ENCODE measurements around the gene PGLYRP2.
"Not testable (repeated sequence)": the region's sequence is repeated elsewhere in the genome, so short reads cannot be mapped to it uniquely, and the experiment has no call there.

The PGLYRP2 gene

DNA sequence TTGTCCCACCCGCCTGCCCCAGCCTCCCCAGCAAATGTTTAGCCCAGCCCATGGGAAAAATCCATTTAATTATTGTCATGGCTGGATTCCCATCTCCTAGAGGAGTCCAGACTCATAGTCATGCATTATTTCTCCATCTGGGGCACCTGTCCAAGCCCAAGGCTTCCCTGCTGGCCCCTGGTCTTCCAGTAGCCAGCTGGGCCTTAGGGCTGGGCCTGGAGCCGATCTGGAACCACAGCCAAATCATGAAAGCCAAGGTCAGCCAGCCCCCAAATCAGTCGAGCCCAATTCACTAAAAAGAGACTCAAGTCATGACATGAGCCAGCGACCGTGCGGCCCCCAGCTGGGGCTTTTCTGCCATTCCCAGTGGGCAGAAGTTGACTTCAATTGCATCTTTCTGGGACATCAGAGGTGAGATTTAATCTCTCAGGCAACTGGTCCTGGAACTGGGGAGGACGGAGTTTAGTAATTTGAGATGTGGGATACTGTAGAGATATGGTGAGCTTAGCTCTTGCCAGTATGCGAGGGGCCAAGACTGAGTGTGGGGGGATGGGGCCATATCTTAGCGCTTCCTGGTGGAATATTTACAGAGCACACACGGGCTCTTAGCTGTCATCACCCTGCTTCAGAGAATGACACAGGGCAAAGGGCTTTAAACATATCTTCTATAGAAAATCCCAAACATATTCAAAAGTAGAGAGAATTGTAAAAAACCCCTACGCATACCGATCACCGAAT lies 9.4 kb upstream of the PGLYRP2 start:
- no peak overlapping the region for H3K4me3 ChIP-seq (ENCODE audit: low read depth, low read length)
- DNase-seq (ENCODE audit: low read depth), result no peak
- TF ChIP-seq, protein P1, sequence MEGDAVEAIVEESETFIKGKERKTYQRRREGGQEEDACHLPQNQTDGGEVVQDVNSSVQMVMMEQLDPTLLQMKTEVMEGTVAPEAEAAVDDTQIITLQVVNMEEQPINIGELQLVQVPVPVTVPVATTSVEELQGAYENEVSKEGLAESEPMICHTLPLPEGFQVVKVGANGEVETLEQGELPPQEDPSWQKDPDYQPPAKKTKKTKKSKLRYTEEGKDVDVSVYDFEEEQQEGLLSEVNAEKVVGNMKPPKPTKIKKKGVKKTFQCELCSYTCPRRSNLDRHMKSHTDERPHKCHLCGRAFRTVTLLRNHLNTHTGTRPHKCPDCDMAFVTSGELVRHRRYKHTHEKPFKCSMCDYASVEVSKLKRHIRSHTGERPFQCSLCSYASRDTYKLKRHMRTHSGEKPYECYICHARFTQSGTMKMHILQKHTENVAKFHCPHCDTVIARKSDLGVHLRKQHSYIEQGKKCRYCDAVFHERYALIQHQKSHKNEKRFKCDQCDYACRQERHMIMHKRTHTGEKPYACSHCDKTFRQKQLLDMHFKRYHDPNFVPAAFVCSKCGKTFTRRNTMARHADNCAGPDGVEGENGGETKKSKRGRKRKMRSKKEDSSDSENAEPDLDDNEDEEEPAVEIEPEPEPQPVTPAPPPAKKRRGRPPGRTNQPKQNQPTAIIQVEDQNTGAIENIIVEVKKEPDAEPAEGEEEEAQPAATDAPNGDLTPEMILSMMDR (IDR thresholded peaks at IDR 0.05; ENCODE audit: insufficient read depth, low read depth, low read length, missing control alignments), result no peak

DNA sequence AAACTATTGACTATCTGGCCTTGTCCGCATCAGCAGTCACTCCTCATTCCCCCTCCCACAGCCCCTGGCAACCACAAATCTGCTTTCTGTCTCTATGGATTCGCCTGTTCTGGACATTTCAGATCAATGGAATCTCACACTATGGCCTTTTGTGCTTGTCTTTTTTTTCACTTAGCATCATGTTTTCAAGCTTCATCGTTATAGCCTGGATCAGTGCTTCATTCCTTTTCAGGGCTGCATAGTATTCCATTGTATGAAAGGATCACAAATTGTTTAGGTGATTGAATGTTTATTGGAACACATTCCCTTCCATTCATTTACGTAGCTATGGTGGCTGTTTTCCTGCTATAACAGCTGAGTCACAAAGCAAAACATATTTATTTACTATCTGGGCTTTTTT lies 7.7 kb upstream of the PGLYRP2 start:
- DNase-seq (ENCODE audit: low read depth), result no peak
- TF ChIP-seq, protein P1 (IDR thresholded peaks at IDR 0.05; ENCODE audit: insufficient read depth, low read depth, low read length, missing control alignments), result no peak
- no peak overlapping the region for H3K4me3 ChIP-seq (ENCODE audit: low read depth, low read length)

DNA sequence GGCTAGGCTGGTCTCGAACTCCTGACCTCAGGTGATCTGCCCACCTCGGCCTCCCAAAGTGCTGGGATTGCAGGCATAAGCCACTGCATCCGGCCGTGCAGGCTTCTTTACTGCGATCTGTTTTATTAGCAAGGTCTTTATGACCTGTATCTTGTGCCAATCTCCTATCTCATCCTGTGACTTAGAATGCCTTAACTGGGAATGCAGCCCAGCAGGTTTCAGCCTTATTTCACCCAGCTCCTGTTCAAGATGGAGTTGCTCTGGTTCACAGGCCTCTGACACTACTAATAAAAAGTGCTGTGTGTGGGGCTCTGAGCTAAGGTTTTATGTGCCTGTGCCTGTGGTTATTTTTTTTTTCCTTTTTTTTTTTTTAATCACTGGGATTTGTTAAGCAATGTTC lies 6.5 kb upstream of the PGLYRP2 start:
- DNase-seq (ENCODE audit: low read depth); H3K4me3 ChIP-seq (ENCODE audit: low read depth, low read length): not testable (repeated sequence)

DNA sequence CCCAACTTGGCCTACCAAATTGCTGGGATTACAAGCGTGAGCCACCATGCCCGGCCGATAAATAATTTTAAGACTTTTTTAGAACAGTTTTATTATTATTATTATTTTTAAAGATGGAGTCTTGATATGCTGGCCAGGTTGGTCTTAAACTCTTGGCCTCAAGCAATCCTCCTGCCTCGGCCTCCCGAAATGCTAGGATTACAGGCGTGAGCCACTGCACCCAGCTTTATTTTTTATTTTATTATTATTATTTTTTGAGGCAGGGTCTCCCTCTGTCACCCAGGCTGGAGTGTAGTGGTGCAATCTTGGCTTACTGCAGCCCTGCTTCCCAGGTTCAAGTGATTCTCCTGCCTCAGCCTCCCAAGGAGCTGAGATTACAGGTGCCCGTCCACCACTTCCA lies 1.7 kb upstream of the PGLYRP2 start:
- not testable (repeated sequence) for DNase-seq (ENCODE audit: low read depth); H3K4me3 ChIP-seq (ENCODE audit: low read depth, low read length)

- H3K4me3 ChIP-seq (ENCODE audit: low read depth, low read length), result no peak overlapping the region
- TF ChIP-seq, protein P1 (IDR thresholded peaks at IDR 0.05; ENCODE audit: insufficient read depth, low read depth, low read length, missing control alignments), result no peak
- DNase-seq (ENCODE audit: low read depth), result no peak
Observed at GRCh38 chr19:15476325-15476724, 3.0 kb downstream of the PGLYRP2 start.

- H3K4me3 ChIP-seq (ENCODE audit: low read depth, low read length), result no peak overlapping the region
- TF ChIP-seq, protein P1 (IDR thresholded peaks at IDR 0.05; ENCODE audit: insufficient read depth, low read depth, low read length, missing control alignments), result no peak
- DNase-seq (ENCODE audit: low read depth), result no peak
Observed at GRCh38 chr19:15475611-15476010, 3.7 kb downstream of the PGLYRP2 start.

DNA sequence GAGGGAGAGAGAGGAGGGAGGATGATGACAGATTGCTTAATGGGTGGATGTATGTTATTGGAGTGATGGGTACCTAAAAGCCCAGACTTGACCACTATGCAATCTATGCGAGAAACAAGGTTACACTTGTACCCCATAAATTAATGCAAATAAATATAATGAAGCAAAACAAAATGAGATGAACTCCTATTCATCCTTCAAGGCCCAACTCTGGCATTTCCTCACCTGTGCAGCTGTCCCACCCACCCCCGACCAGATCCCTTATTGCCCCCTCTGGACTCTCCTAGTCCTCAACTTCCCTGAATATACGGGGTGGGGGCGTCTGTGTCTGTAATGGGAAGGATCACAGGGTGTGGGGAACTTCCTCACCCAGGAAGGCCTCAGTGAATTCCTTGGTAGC lies 4.1 kb downstream of the PGLYRP2 start:
- TF ChIP-seq, protein P1 (IDR thresholded peaks at IDR 0.05; ENCODE audit: insufficient read depth, low read depth, low read length, missing control alignments), result no peak
- no peak overlapping the region for H3K4me3 ChIP-seq (ENCODE audit: low read depth, low read length)
- DNase-seq (ENCODE audit: low read depth), result no peak

GRCh38 chr19:15473821-15474220 lies 5.5 kb downstream of the PGLYRP2 start:
- DNase-seq (ENCODE audit: low read depth); H3K4me3 ChIP-seq (ENCODE audit: low read depth, low read length): not testable (repeated sequence)

Measured in GM12865 (cell line).